Measurements from ENCODE around the gene GLMN.
"Not testable (repeated sequence)": the region's sequence is repeated elsewhere in the genome, so short reads cannot be mapped to it uniquely, and the experiment has no call there.

Gene GLMN

DNA sequence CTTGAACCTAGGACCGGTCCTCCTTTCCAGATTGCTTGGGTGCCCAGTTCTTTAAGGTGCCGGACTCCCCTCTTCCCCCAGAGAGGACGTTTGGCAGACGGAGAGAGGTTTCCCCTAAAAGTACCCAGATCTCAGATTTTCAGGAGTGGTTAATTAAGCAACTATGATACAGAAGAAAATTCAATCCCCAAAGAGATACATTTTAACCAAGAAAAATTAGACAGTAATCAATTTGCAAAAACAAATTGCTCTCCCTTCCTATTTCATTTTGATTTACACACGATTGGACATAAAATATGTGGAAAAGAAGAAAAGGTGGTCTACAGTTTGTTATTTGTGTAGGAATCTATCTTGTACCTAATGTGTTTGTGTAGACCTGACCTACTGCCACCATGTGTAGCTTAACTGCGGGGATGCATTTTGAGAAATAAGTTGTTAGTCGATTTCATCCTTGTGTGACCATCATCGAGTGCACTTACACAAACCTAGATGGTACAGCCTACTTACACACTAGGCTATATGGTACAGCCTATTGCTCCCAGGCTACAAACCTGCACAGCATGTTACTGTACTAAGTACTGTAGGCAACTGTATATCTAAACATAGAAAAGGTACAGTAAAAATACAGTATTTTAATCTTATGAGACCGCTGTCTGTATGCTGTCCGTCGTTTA is 827 bp upstream of the GLMN start:
- peak; percentile 12 to 21 for DNase-seq

DNA sequence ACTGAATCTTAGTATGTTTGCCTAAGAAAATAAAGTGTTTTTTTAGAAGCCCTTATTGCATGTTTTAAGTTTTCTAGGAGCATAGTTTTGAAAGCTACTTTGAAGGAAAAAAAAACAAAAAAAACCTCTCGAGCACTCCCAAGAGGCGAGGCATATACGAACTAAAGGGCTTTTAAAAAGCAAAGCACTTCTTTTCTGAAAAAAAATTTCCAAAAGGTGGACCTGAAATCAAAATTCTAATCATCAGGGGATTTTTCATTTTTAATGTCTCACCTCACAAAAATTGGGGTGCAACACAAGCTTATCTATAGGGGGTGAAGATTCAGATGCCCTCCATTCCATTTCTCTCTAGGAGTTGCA is 594 bp downstream of the GLMN start:
- DNase-seq, result peak in 1 of 2 experiments; percentile 54

DNA sequence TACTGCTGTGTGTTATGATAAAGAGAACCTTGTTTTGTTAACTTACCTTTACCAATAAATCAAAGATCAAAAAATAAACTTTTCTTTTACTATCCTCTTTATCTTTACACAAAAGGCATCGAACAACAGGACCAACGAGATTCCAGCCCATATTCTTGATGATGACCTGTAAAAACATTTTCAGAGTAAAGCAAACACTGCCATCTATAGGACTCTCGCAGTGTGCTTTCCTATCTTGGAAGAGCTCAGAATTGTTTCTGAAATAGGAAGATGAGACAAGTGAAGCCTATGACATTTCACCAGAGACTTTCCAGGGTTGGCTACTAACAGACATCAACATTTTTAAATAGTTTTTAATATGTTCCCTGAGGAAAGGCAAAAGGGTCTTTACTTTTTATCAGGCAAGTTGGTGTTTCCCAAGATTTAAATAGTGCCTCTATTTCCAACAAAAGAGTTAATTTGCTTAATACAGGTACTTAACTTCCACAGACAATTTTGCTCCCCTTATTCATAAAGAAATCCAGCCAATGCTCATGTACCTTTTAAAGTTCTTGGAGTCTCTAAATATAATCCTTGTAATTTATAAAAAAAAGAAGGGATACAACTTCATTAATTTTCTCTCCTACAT is 7.3 kb downstream of the GLMN start:
- DNase-seq, result peak; percentile 47 to 79

DNA sequence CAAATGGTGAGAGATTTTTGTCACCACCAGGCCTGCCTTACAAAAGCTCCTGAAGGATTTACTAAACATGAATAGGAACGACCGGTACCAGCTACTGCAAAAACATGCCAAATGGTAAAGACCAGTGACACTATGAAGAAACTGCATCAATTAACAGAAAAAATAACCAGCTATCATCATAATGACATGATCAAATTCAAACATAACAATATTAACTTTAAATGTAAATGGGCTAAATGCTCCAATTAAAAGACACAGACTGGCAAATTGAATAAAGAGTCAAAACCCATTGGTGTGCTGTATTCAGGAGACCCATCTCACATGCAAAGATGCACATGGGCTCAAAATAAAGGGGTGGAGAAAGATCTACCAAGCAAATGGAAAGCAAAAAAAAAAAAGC is 17.4 kb downstream of the GLMN start:
- not testable (repeated sequence) for DNase-seq

GRCh38 chr1:92279781-92280180 is 19.0 kb downstream of the GLMN start:
- not testable (repeated sequence) for DNase-seq

DNA sequence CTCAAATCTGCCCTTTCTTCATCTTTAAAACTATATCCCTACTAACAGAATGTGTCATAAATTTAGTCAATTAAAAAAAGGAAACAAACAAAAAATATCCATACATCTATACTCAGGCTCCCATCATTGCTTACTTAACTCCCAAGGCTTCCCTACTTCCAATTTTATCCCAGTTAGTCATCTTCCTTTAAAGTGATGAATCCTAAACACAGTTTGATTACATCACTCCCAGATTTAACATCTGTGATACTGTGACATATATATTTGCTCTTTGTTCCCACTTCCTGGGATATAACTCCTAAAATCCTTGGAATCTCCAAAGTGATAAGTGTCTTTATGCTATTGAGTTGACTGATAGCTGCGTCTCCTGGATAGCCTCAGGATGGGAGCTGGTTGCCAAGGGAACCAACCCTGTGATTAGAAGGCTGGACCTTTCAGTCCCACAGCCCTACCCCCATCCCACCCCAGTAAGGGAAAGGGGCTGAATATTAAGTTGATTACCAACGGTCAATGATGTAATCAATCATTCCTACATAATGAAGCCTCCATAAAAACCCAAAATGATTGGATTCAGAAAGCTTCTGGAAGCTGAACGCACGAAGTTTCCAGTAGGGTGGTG is 21.6 kb downstream of the GLMN start:
- no peak for DNase-seq

DNA sequence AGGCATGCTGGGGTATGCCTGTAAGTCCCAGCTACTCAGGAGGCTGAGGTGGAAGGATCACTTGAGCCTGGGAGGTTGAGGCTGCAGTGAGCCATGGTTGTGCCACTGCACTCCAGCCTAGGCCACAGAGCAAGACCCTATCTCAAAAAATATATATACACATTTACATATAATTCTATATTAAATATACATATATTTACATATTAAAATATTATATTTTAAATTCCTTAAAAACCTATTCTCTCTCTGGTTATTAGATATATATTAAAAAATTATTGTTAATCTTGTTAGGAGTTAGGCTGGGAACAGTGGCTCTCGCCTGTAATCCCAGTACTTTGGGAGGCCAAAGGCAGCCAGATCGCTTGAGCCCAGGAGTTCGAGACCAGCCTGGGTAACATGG is 22.7 kb downstream of the GLMN start:
- no peak for DNase-seq

- DNase-seq, result no peak
These were observed 23.8 kb downstream of the GLMN start for GRCh38 chr1:92274939-92275338.

- DNase-seq, result no peak
These were observed 25.7 kb downstream of the GLMN start for GRCh38 chr1:92273039-92273438.

- DNase-seq, result no peak
These were observed 36.3 kb downstream of the GLMN start for GRCh38 chr1:92262516-92262915.

DNA sequence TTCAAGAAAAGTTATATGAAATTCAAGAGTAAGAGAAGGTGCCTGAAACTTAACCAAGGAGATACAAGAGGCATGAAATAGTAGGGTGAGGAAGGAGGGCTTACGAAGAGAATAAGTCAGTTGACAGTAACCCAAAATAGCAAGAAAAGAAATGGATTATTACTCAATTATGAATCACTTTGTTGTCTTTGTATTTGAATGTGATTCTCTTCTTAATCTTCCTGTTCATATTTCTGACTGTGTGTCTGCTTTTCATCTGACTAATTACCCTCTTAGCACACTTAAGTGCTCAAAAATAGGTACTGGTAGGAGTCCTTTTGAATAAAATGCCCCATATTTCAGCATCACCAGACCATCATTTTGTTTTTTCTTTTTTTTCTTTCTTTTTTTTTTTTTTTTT is 39.4 kb downstream of the GLMN start:
- DNase-seq, result no peak

GRCh38 chr1:92254714-92255113 is 44.1 kb downstream of the GLMN start:
- DNase-seq, result not testable (repeated sequence)

DNA sequence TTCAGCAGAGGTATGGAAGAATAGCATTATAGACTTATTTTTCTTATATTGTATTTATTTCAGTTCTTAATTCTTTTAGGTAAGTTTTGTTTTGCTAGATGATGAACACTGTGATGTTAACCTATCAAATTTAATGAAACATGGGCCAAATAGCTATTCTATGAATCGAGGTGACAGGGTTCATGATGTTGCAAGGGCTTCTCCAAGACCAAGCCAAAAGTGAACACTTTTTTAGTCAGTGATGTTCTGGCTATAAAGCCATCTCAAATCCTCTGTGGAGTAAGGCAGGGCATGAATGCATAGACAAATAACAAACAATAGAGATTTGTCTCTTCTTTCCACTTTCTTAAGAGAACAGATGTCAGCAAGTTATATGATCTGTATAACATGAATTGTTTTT is 54.4 kb downstream of the GLMN start:
- no peak for DNase-seq

GRCh38 chr1:92240034-92240433 is 58.8 kb downstream of the GLMN start:
- DNase-seq, result no peak

DNA sequence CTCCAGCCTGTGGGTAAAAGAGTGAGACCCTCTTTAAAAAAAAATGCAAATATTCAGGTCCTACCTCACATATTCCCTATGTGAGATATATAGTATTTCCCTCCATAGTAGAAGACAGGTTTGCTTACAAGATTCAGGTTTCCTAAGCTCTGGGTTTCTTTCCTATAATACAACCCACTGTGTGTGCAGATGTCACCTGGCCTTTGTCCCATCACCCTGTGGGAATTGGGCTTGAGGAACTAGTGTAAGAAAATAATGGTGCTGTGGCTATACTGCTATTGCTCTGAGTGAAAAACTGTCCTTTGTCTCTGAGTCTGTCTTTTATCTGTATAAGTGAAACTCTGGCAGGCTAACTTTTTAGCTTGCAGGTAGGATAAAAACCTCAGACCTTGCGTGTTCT is 68.1 kb downstream of the GLMN start:
- DNase-seq, result no peak

- DNase-seq, result no peak
These were observed 70.4 kb downstream of the GLMN start for GRCh38 chr1:92228401-92228800.

- no peak for DNase-seq
These were observed 79.8 kb downstream of the GLMN start for GRCh38 chr1:92219028-92219427.

DNA sequence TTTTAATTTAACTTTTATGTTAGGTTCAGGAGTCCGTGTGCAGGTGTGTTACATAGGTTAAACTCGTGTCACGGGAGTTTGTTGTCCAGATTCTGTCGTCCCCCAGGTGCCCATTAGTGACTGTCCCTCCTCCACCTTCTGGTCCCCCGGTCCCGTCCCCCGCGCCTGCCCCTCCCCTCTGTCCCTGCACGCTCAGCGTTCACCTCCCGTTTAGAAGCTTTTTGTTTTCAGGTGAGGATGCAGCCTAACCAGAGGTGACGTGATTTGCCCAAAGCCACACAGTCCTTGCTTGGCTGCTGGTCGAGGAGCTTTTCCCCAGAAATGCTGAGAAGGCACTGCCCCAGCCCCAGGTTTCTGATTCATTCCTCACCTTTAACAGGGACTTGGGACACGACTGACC is 80.2 kb downstream of the GLMN start:
- DNase-seq, result no peak

- DNase-seq, result no peak
These were observed 81.1 kb downstream of the GLMN start, which contains the start of gene C1orf146 for GRCh38 chr1:92217721-92218120. Gene C1orf146 (plus strand): TSS chr1:92217915. CDS start chr1:92231421, 13,506 bp downstream.

DNA sequence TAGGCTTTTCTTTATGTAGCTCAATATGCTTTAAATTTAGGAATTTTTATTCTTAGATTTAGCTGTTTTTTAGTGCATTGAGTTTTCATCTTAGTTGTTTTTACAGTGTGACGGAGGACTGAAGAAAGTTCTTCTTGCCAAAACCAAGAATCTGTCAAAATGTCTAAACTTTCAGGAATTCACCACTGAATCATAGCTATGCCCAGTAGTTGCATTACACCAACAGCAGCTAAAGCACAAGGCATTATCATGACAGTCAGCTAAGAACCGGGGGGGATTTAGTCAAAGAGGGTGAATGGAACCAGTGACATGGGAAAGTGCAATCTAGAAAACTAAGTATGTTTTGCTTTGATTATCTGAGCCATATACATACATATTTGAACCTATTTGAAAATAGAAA is 87.6 kb downstream of the GLMN start:
- DNase-seq, result no peak

DNA sequence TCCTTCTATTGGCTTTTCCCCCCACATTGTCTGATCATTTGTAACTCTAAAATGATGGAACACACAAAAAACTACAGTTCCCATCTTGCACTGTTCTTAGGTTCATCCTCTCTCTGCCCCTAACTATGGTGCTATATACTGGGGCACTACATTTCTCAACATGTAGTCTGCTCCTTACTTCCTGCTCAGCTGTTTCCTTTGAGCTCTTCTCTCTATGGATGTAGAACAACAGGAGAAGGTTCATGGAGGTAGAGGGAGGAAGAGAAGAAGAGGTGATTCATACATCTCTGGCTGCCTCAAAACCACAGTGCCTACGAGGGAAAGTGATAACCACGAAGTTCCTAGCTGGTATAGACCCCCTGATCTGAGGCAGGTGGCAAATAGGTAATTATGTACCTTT is 88.1 kb downstream of the GLMN start:
- DNase-seq, result no peak

- no peak for DNase-seq
These were observed 95.7 kb downstream of the GLMN start for GRCh38 chr1:92203105-92203504.

- DNase-seq, result no peak
These were observed 96.8 kb downstream of the GLMN start for GRCh38 chr1:92201973-92202372.

All from NCI-H526 (cell line).